Liver (tissue), 3 donors: ENCODE measurements around the gene SGMS1.

ENCODE experiments used
- FOXA1 ChIP-seq: IDR thresholded peaks from 2 replicates; pipeline ENCODE4 v1.6.1; 2016; ENCODE audit warnings: antibody characterized with exemption
- GABPA ChIP-seq, 2 donors: IDR thresholded peaks in 1 of 2; conservative IDR thresholded peaks in 1 of 2; 2 replicates each; pipeline ENCODE4 v1.6.1; 2016; ENCODE audit warnings: antibody characterized with exemption in 2 of 2, mild to moderate bottlenecking in 1 of 2, moderate library complexity in 1 of 2
- HNF4A ChIP-seq, 2 donors: conservative IDR thresholded peaks; 2 replicates each; pipeline ENCODE4 v1.6.1; 2016; ENCODE audit warnings: antibody characterized with exemption in 2 of 2, mild to moderate bottlenecking in 2 of 2
- JUND ChIP-seq, 2 donors: IDR thresholded peaks; 2 replicates each; pipeline ENCODE4 v1.6.1; 2016; ENCODE audit warnings: antibody characterized with exemption in 2 of 2
- TAF1 ChIP-seq: conservative IDR thresholded peaks from 2 replicates; pipeline ENCODE4 v1.6.1; 2016; ENCODE audit warnings: antibody characterized with exemption, mild to moderate bottlenecking
- YY1 ChIP-seq: IDR thresholded peaks from 2 replicates; pipeline ENCODE4 v1.6.1; 2016; ENCODE audit warnings: antibody characterized with exemption, mild to moderate bottlenecking
- TF ChIP-seq, protein P1 (sequence below): fragments of 150-350 bp; IDR thresholded peaks from 2 replicates; pipeline ENCODE4 v1.5.1; 2017; ENCODE audit warnings: improper control_type of control experiment, low read depth, low read length; ENCODE audit not compliant: missing input control
- TF ChIP-seq, protein P2 (sequence below): IDR thresholded peaks from 2 replicates; pipeline ENCODE4 v1.6.1; 2016; ENCODE audit warnings: antibody characterized with exemption, mild to moderate bottlenecking
- TF ChIP-seq, protein P3 (sequence below): IDR thresholded peaks from 2 replicates; pipeline ENCODE4 v1.6.1; 2016; ENCODE audit warnings: antibody characterized with exemption
- donor health status: healthy.
- donor health status: healthy.

GRCh38 chr10:50604809-50605208 lies 18.9 kb downstream of the SGMS1 start:
- TF ChIP-seq, protein P1, sequence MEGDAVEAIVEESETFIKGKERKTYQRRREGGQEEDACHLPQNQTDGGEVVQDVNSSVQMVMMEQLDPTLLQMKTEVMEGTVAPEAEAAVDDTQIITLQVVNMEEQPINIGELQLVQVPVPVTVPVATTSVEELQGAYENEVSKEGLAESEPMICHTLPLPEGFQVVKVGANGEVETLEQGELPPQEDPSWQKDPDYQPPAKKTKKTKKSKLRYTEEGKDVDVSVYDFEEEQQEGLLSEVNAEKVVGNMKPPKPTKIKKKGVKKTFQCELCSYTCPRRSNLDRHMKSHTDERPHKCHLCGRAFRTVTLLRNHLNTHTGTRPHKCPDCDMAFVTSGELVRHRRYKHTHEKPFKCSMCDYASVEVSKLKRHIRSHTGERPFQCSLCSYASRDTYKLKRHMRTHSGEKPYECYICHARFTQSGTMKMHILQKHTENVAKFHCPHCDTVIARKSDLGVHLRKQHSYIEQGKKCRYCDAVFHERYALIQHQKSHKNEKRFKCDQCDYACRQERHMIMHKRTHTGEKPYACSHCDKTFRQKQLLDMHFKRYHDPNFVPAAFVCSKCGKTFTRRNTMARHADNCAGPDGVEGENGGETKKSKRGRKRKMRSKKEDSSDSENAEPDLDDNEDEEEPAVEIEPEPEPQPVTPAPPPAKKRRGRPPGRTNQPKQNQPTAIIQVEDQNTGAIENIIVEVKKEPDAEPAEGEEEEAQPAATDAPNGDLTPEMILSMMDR, result no peak
- TF ChIP-seq, protein P2, sequence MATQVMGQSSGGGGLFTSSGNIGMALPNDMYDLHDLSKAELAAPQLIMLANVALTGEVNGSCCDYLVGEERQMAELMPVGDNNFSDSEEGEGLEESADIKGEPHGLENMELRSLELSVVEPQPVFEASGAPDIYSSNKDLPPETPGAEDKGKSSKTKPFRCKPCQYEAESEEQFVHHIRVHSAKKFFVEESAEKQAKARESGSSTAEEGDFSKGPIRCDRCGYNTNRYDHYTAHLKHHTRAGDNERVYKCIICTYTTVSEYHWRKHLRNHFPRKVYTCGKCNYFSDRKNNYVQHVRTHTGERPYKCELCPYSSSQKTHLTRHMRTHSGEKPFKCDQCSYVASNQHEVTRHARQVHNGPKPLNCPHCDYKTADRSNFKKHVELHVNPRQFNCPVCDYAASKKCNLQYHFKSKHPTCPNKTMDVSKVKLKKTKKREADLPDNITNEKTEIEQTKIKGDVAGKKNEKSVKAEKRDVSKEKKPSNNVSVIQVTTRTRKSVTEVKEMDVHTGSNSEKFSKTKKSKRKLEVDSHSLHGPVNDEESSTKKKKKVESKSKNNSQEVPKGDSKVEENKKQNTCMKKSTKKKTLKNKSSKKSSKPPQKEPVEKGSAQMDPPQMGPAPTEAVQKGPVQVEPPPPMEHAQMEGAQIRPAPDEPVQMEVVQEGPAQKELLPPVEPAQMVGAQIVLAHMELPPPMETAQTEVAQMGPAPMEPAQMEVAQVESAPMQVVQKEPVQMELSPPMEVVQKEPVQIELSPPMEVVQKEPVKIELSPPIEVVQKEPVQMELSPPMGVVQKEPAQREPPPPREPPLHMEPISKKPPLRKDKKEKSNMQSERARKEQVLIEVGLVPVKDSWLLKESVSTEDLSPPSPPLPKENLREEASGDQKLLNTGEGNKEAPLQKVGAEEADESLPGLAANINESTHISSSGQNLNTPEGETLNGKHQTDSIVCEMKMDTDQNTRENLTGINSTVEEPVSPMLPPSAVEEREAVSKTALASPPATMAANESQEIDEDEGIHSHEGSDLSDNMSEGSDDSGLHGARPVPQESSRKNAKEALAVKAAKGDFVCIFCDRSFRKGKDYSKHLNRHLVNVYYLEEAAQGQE, result no peak
- TF ChIP-seq HNF4A (conservative IDR thresholded peaks at IDR 0.05), result no peak
- TF ChIP-seq, protein P3, sequence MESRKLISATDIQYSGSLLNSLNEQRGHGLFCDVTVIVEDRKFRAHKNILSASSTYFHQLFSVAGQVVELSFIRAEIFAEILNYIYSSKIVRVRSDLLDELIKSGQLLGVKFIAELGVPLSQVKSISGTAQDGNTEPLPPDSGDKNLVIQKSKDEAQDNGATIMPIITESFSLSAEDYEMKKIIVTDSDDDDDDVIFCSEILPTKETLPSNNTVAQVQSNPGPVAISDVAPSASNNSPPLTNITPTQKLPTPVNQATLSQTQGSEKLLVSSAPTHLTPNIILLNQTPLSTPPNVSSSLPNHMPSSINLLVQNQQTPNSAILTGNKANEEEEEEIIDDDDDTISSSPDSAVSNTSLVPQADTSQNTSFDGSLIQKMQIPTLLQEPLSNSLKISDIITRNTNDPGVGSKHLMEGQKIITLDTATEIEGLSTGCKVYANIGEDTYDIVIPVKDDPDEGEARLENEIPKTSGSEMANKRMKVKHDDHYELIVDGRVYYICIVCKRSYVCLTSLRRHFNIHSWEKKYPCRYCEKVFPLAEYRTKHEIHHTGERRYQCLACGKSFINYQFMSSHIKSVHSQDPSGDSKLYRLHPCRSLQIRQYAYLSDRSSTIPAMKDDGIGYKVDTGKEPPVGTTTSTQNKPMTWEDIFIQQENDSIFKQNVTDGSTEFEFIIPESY, result no peak
- no peak for TF ChIP-seq GABPA (IDR thresholded peaks at IDR 0.05 in 1 of 2, conservative IDR thresholded peaks at IDR 0.05 in 1 of 2)
- TF ChIP-seq YY1, result no peak
- no peak for TF ChIP-seq JUND (IDR thresholded peaks at IDR 0.05)
- no peak for TF ChIP-seq TAF1
- no peak for TF ChIP-seq FOXA1
